Hepatocyte (in vitro differentiated cells): ENCODE data around the gene LY9.

Experiments used
- CTCF ChIP-seq: fragments of 200-600 bp; sonication (generic); IDR thresholded peaks from 2 replicates; pipeline ENCODE4 v1.5.1; 2016; ENCODE audit warnings: antibody characterized with exemption, mild to moderate bottlenecking; ENCODE audit not compliant: poor library complexity
- EZH2 ChIP-seq: fragments of 200-600 bp; sonication (generic); IDR thresholded peaks from 2 replicates; pipeline ENCODE4 v1.6.1; 2016; ENCODE audit warnings: antibody characterized with exemption, mild to moderate bottlenecking, borderline replicate concordance
- EZH2phosphoT487 ChIP-seq: fragments of 200-600 bp; sonication (generic); IDR thresholded peaks from one replicate; pipeline ENCODE4 v1.6.1; 2018; ENCODE audit warnings: antibody characterized with exemption, mild to moderate bottlenecking, low read depth, moderate library complexity; ENCODE audit not compliant: unreplicated experiment, severe bottlenecking

DNA sequence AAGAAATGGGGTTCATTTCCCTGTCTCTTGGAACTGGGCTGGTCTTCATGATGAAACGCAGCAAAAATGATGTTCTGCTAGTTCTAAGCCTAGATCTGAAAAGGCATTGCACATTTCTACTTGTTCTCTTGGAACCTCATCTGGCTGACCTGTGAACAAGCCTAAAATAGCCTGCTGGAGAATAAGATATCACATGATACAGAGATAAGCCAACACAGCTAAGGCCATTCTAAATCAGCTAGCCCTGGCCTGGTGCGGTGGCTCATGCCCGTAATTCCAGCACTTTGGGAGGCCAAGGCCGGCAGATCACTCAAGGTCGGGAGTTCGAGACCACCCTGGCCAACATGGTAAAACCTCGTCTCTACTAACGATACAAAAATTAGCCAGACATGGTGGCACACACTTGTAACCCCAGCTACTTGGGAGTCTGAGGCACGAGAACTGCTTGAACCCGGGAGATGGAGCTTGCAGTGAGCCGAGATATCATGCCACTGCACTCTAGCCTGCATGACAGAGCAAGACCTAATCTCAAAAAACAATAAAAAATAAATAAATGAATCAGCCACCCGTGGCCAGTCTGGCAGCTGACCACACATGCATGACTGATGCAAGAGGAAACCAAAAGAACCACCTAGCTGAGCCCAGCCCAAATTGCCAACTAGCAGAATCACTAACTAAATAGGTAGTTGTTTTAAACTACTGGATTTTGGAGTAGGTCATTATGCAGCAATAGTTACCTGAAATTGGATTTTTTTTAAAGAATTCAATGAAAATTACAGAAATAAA, 48.7 kb downstream of the LY9 start:
- TF ChIP-seq EZH2 (no peak), CTCF (no peak), EZH2phosphoT487 (no peak)
